Mesendoderm (in vitro differentiated cells): Measurements from ENCODE around the gene SCUBE1.

Source experiments
- DNase-seq: peaks from one replicate; pipeline ENCODE4 v3.0.0; 2013
- H2AK5ac ChIP-seq: 2 replicates; pipeline ENCODE4 v1.6.1; 2013; ENCODE audit warnings: low read length, inconsistent platforms
- H2BK120ac ChIP-seq: 2 replicates; pipeline ENCODE4 v1.6.1; 2013; ENCODE audit warnings: low read depth, mild to moderate bottlenecking, low read length, moderate library complexity, mixed read lengths
- H2BK15ac ChIP-seq: replicated peaks from 2 replicates; pipeline ENCODE4 v1.6.1; 2013; ENCODE audit warnings: low read depth, mild to moderate bottlenecking, moderate library complexity
- H2BK5ac ChIP-seq: 2 replicates; pipeline ENCODE4 v1.6.1; 2013; ENCODE audit warnings: low read length, inconsistent platforms
- H3K18ac ChIP-seq: 2 replicates; pipeline ENCODE4 v1.6.1; 2013; ENCODE audit warnings: mild to moderate bottlenecking, low read length, mixed read lengths
- H3K23ac ChIP-seq: one replicate; pipeline ENCODE4 v1.6.1; 2013; ENCODE audit warnings: low read length
- H3K27ac ChIP-seq: 2 replicates; pipeline ENCODE4 v1.5.1; 2013; ENCODE audit warnings: low read depth, mild to moderate bottlenecking, inconsistent platforms, low read length, moderate library complexity
- H3K27me3 ChIP-seq: 2 replicates; pipeline ENCODE4 v1.6.1; 2013; ENCODE audit warnings: low read length, control low read depth, mild to moderate bottlenecking, inconsistent platforms; ENCODE audit not compliant: insufficient read depth, poor library complexity
- H3K36me3 ChIP-seq: 2 replicates; pipeline ENCODE4 v1.6.1; 2013; ENCODE audit warnings: low read length, inconsistent platforms; ENCODE audit not compliant: control insufficient read depth, insufficient read depth
- H3K4ac ChIP-seq: one replicate; pipeline ENCODE4 v1.6.1; 2013; ENCODE audit warnings: low read depth, mild to moderate bottlenecking, low read length, moderate library complexity
- H3K4me1 ChIP-seq: 2 replicates; pipeline ENCODE4 v1.6.1; 2013; ENCODE audit warnings: low read depth, low read length, inconsistent platforms; ENCODE audit not compliant: control insufficient read depth
- H3K4me2 ChIP-seq: 2 replicates; pipeline ENCODE4 v1.6.1; 2013; ENCODE audit warnings: low read length
- H3K4me3 ChIP-seq: 2 replicates; pipeline ENCODE4 v1.5.1; 2013; ENCODE audit warnings: mild to moderate bottlenecking, low read length
- H3K56ac ChIP-seq: one replicate; pipeline ENCODE4 v1.6.1; 2013; ENCODE audit warnings: low read length
- H3K79me1 ChIP-seq: 2 replicates; pipeline ENCODE4 v1.6.1; 2013; ENCODE audit warnings: low read length, inconsistent platforms
- H3K79me2 ChIP-seq: 2 replicates; pipeline ENCODE4 v1.6.1; 2013; ENCODE audit warnings: mild to moderate bottlenecking, low read length; ENCODE audit not compliant: control insufficient read depth, insufficient read depth
- H3K9ac ChIP-seq: 2 replicates; pipeline ENCODE4 v1.6.1; 2013; ENCODE audit warnings: low read length, inconsistent platforms
- H4K5ac ChIP-seq: one replicate; pipeline ENCODE4 v1.6.1; 2013; ENCODE audit warnings: low read length
- H4K8ac ChIP-seq: one replicate; pipeline ENCODE4 v1.6.1; 2013; ENCODE audit warnings: low read depth, mild to moderate bottlenecking, control low read depth, low read length, moderate library complexity
- WGBS: extraction: QIAGEN DNeasy Blood & Tissue Kit; methylation state at CpG from one replicate; pipeline ENCODE4 v1.1.7; 2013; ENCODE audit warnings: low lambda C conversion rate, missing lambda C conversion rate; ENCODE audit not compliant: insufficient coverage; ENCODE audit errors: extremely low coverage; 5-methylcytosine and 5-hydroxymethylcytosine counted together

Gene SCUBE1

GRCh38 chr22:43314611-43315010, 28.6 kb downstream of the SCUBE1 start:
- Histone ChIP-seq H2AK5ac (no peak overlapping the region), H2BK5ac (no peak overlapping the region), H4K8ac (no peak overlapping the region), H3K23ac (no peak overlapping the region), H2BK120ac (no peak overlapping the region), H3K18ac (no peak overlapping the region), H3K27ac (no peak overlapping the region), H3K4me3 (no peak overlapping the region), H3K79me2 (no peaks in the 10 kb centered on the region), H3K56ac (no peak overlapping the region), H3K27me3 (no peaks in the 10 kb centered on the region), H2BK15ac (no peak overlapping the region), H3K9ac (no peak overlapping the region), H3K36me3 (no peaks in the 10 kb centered on the region), H3K79me1 (no peaks in the 10 kb centered on the region), H3K4me2 (no peak overlapping the region), H3K4ac (no peak overlapping the region), H4K5ac (no peak overlapping the region), H3K4me1 (peaks cover 3% of the 10 kb centered on the region)
- no peak for DNase-seq
- no CpG with 5 or more reads among the region's 5 CpGs for whole genome bisulfite sequencing

- peak; percentile 24 for DNase-seq
- Histone ChIP-seq H3K79me1 (no peaks in the 10 kb centered on the region), H4K5ac (no peak overlapping the region), H3K4ac (no peak overlapping the region), H3K79me2 (no peaks in the 10 kb centered on the region), H3K27ac (no peak overlapping the region), H3K56ac (no peak overlapping the region), H3K23ac (no peak overlapping the region), H3K4me3 (no peak overlapping the region), H3K9ac (no peak overlapping the region), H2BK120ac (no peak overlapping the region), H4K8ac (no peak overlapping the region), H3K18ac (no peak overlapping the region), H3K27me3 (no peaks in the 10 kb centered on the region), H2BK15ac (no peak overlapping the region), H3K4me2 (no peak overlapping the region), H3K4me1 (peaks cover 3% of the 10 kb centered on the region), H2AK5ac (no peak overlapping the region), H2BK5ac (no peak overlapping the region), H3K36me3 (no peaks in the 10 kb centered on the region)
- WGBS = no CpG with 5 or more reads among the region's 7 CpGs
Observed at GRCh38 chr22:43313890-43314474, 29.2 kb downstream of the SCUBE1 start.

GRCh38 chr22:43313244-43313889, 29.8 kb downstream of the SCUBE1 start:
- no peak overlapping the region for H3K56ac ChIP-seq
- H3K9ac ChIP-seq = no peak overlapping the region
- peaks cover 3% of the 10 kb centered on the region for H3K4me1 ChIP-seq
- H2AK5ac ChIP-seq = no peak overlapping the region
- H3K79me1 ChIP-seq = no peaks in the 10 kb centered on the region
- no peak overlapping the region for H3K4ac ChIP-seq
- H2BK5ac ChIP-seq = no peak overlapping the region
- DNase-seq = no peak
- no peak overlapping the region for H4K5ac ChIP-seq
- no peak overlapping the region for H3K27ac ChIP-seq
- H3K36me3 ChIP-seq = no peaks in the 10 kb centered on the region
- no peak overlapping the region for H3K18ac ChIP-seq
- no peak overlapping the region for H3K23ac ChIP-seq
- H2BK120ac ChIP-seq = no peak overlapping the region
- H3K27me3 ChIP-seq = no peaks in the 10 kb centered on the region
- no peaks in the 10 kb centered on the region for H3K79me2 ChIP-seq
- no peak overlapping the region for H2BK15ac ChIP-seq
- no peak overlapping the region for H3K4me3 ChIP-seq
- no CpG with 5 or more reads among the region's 6 CpGs for WGBS
- H4K8ac ChIP-seq = no peak overlapping the region
- no peak overlapping the region for H3K4me2 ChIP-seq

GRCh38 chr22:43312608-43313007, 30.6 kb downstream of the SCUBE1 start:
- WGBS = no CpG with 5 or more reads among the region's 10 CpGs
- Histone ChIP-seq H3K18ac (no peak overlapping the region), H3K4ac (no peak overlapping the region), H3K4me1 (peaks cover 3% of the 10 kb centered on the region), H3K79me2 (no peaks in the 10 kb centered on the region), H2BK15ac (no peak overlapping the region), H2BK5ac (no peak overlapping the region), H3K9ac (no peak overlapping the region), H4K5ac (no peak overlapping the region), H2AK5ac (no peak overlapping the region), H3K56ac (no peak overlapping the region), H2BK120ac (no peak overlapping the region), H3K4me2 (no peak overlapping the region), H3K27me3 (no peaks in the 10 kb centered on the region), H3K23ac (no peak overlapping the region), H4K8ac (no peak overlapping the region), H3K27ac (no peak overlapping the region), H3K79me1 (no peaks in the 10 kb centered on the region), H3K4me3 (no peak overlapping the region), H3K36me3 (no peaks in the 10 kb centered on the region)
- no peak for DNase-seq

GRCh38 chr22:43310798-43311197, 32.4 kb downstream of the SCUBE1 start:
- H3K4me3 ChIP-seq = no peak overlapping the region
- H3K4ac ChIP-seq = no peak overlapping the region
- no peaks in the 10 kb centered on the region for H3K36me3 ChIP-seq
- no peak overlapping the region for H4K8ac ChIP-seq
- H2BK15ac ChIP-seq = no peak overlapping the region
- no peak overlapping the region for H3K9ac ChIP-seq
- H3K4me1 ChIP-seq = no peaks in the 10 kb centered on the region
- no peak for DNase-seq
- H2BK5ac ChIP-seq = no peak overlapping the region
- no peak overlapping the region for H4K5ac ChIP-seq
- H2BK120ac ChIP-seq = no peak overlapping the region
- no peaks in the 10 kb centered on the region for H3K79me1 ChIP-seq
- no peak overlapping the region for H2AK5ac ChIP-seq
- H3K27me3 ChIP-seq = no peaks in the 10 kb centered on the region
- no peak overlapping the region for H3K56ac ChIP-seq
- H3K4me2 ChIP-seq = no peak overlapping the region
- H3K27ac ChIP-seq = no peak overlapping the region
- WGBS = no CpG with 5 or more reads among the region's 1 CpG
- no peak overlapping the region for H3K23ac ChIP-seq
- H3K18ac ChIP-seq = no peak overlapping the region
- H3K79me2 ChIP-seq = no peaks in the 10 kb centered on the region

- no peak overlapping the region for H2BK5ac ChIP-seq
- no peaks in the 10 kb centered on the region for H3K79me1 ChIP-seq
- no peaks in the 10 kb centered on the region for H3K79me2 ChIP-seq
- no peak overlapping the region for H3K23ac ChIP-seq
- H3K4me2 ChIP-seq = no peak overlapping the region
- WGBS = no CpG with 5 or more reads among the region's 5 CpGs
- no peak overlapping the region for H2AK5ac ChIP-seq
- no peak overlapping the region for H3K4ac ChIP-seq
- H2BK15ac ChIP-seq = no peak overlapping the region
- no peak overlapping the region for H4K8ac ChIP-seq
- no peaks in the 10 kb centered on the region for H3K27me3 ChIP-seq
- no peak overlapping the region for H3K56ac ChIP-seq
- no peaks in the 10 kb centered on the region for H3K4me1 ChIP-seq
- H3K9ac ChIP-seq = no peak overlapping the region
- H3K4me3 ChIP-seq = no peak overlapping the region
- H3K18ac ChIP-seq = no peak overlapping the region
- no peaks in the 10 kb centered on the region for H3K36me3 ChIP-seq
- H2BK120ac ChIP-seq = no peak overlapping the region
- H4K5ac ChIP-seq = no peak overlapping the region
- H3K27ac ChIP-seq = no peak overlapping the region
- no peak for DNase-seq
Observed at GRCh38 chr22:43310311-43310710, 32.9 kb downstream of the SCUBE1 start.
